HEK293 (cell line): ENCODE data around the gene C14orf132.

Source experiments
- CTCF ChIA-PET: fragments of 350-600 bp; formaldehyde crosslinking; extraction: SDS; loops from one replicate; lab custom pipeline; 2021; ENCODE audit warnings: antibody characterized with exemption; lab: Yijun Ruan, JAX
- POLR2A ChIA-PET: fragments of 300-600 bp; formaldehyde crosslinking; extraction: SDS; loops from one replicate; lab custom pipeline; 2020; ENCODE audit warnings: antibody characterized with exemption, inconsistent platforms; lab: Yijun Ruan, JAX
- H3K27ac ChIP-seq: fragments of 200-500 bp; sonication (Bioruptor generic); 2 replicates; pipeline ENCODE4 v1.5.1; 2014; ENCODE audit warnings: low read depth, low read length, control low read depth, inconsistent platforms; ENCODE audit errors: extremely low read depth
- H3K36me3 ChIP-seq, 2 experiments: fragments of 200-500 bp in 1 of 2; sonication (Bioruptor generic) in 1 of 2; 1 replicate in 1 of 2; 2 replicates in 1 of 2; pipeline ENCODE4 v1.5.1; 2014 to 2017; ENCODE audit warnings: inconsistent platforms in 2 of 2, low read length in 2 of 2; ENCODE audit not compliant: control insufficient read depth in 2 of 2, insufficient read depth in 1 of 2
- H3K4me1 ChIP-seq: fragments of 200-500 bp; sonication (Bioruptor generic); 2 replicates; pipeline ENCODE4 v1.5.1; 2014; ENCODE audit warnings: mild to moderate bottlenecking, low read length, inconsistent platforms; ENCODE audit not compliant: control insufficient read depth, insufficient read depth
- H3K4me3 ChIP-seq: 2 replicates; pipeline ENCODE4 v1.5.1; 2011; ENCODE audit warnings: low read depth, mild to moderate bottlenecking, control low read depth, low read length, moderate library complexity
- H3K9me3 ChIP-seq: fragments of 200-500 bp; sonication (Bioruptor generic); 2 replicates; pipeline ENCODE4 v1.5.1; 2014; ENCODE audit warnings: low read depth, low read length, inconsistent platforms; ENCODE audit not compliant: control insufficient read depth, insufficient read depth
- FEZF1 ChIP-seq: fragments of 450-650 bp; formaldehyde crosslinking; IDR thresholded peaks from 2 replicates; pipeline ENCODE4 v1.5.1; 2016; ENCODE audit warnings: missing biosample characterization, missing genetic modification characterization
- REST ChIP-seq: fragments of 450-650 bp; formaldehyde crosslinking; IDR thresholded peaks from 2 replicates; pipeline ENCODE4 v1.5.1; 2016; ENCODE audit warnings: missing biosample characterization, missing genetic modification characterization
- SP2 ChIP-seq: fragments of 450-650 bp; formaldehyde crosslinking; IDR thresholded peaks from 2 replicates; pipeline ENCODE4 v1.5.1; 2016; ENCODE audit warnings: missing biosample characterization, missing genetic modification characterization
- ZBTB7A ChIP-seq: fragments of 450-650 bp; formaldehyde crosslinking; IDR thresholded peaks from 2 replicates; pipeline ENCODE4 v1.5.1; 2016; ENCODE audit warnings: low read depth, missing biosample characterization, missing genetic modification characterization
- ZFP3 ChIP-seq: fragments of 450-650 bp; formaldehyde crosslinking; IDR thresholded peaks from 2 replicates; pipeline ENCODE4 v1.5.1; 2016; ENCODE audit warnings: low read depth, missing biosample characterization, missing genetic modification characterization
- ZIC2 ChIP-seq: fragments of 450-650 bp; formaldehyde crosslinking; IDR thresholded peaks from 2 replicates; pipeline ENCODE4 v1.5.1; 2016; ENCODE audit warnings: missing biosample characterization, missing genetic modification characterization
- ZNF121 ChIP-seq: fragments of 450-650 bp; formaldehyde crosslinking; IDR thresholded peaks from 2 replicates; pipeline ENCODE4 v1.5.1; 2016; ENCODE audit warnings: missing biosample characterization, missing genetic modification characterization
- ZNF138 ChIP-seq: fragments of 450-650 bp; formaldehyde crosslinking; IDR thresholded peaks from 2 replicates; pipeline ENCODE4 v1.5.1; 2016; ENCODE audit warnings: missing biosample characterization, missing genetic modification characterization, borderline replicate concordance
- ZNF175 ChIP-seq: fragments of 450-650 bp; formaldehyde crosslinking; IDR thresholded peaks from 2 replicates; pipeline ENCODE4 v1.5.1; 2016; ENCODE audit warnings: missing biosample characterization, missing genetic modification characterization
- ZNF596 ChIP-seq: fragments of 450-650 bp; IDR thresholded peaks from 2 replicates; pipeline ENCODE4 v1.5.0; 2018; ENCODE audit warnings: missing biosample characterization, mild to moderate bottlenecking, missing genetic modification characterization, moderate library complexity
- ZNF610 ChIP-seq: fragments of 450-650 bp; formaldehyde crosslinking; IDR thresholded peaks from 2 replicates; pipeline ENCODE4 v1.5.1; 2016; ENCODE audit warnings: missing biosample characterization, missing genetic modification characterization, borderline replicate concordance
- ZNF645 ChIP-seq: fragments of 450-650 bp; formaldehyde crosslinking; IDR thresholded peaks from 2 replicates; pipeline ENCODE4; 2016; ENCODE audit warnings: missing biosample characterization, missing genetic modification characterization
- ZNF664 ChIP-seq: fragments of 450-650 bp; formaldehyde crosslinking; IDR thresholded peaks from 2 replicates; pipeline ENCODE4 v1.5.1; 2016; ENCODE audit warnings: missing biosample characterization, missing genetic modification characterization
- ZNF670 ChIP-seq: fragments of 450-650 bp; formaldehyde crosslinking; IDR thresholded peaks from 2 replicates; pipeline ENCODE4 v1.5.1; 2016; ENCODE audit warnings: missing biosample characterization, missing genetic modification characterization, low read depth
- ZNF701 ChIP-seq: fragments of 450-650 bp; formaldehyde crosslinking; IDR thresholded peaks from 2 replicates; pipeline ENCODE4 v1.5.1; 2016; ENCODE audit warnings: missing biosample characterization, missing genetic modification characterization
- ZNF704 ChIP-seq: fragments of 450-650 bp; formaldehyde crosslinking; IDR thresholded peaks from 2 replicates; pipeline ENCODE4 v1.5.1; 2016; ENCODE audit warnings: missing biosample characterization, missing genetic modification characterization

The C14orf132 gene

GRCh38 chr14:96095581-96096476 is 56.7 kb downstream of the C14orf132 start:
- Histone ChIP-seq H3K9me3 (no peaks in the 10 kb centered on the region), H3K4me1 (peaks cover 3% of the 10 kb centered on the region), H3K27ac (no peak overlapping the region), H3K36me3 (no peaks in the 10 kb centered on the region), H3K4me3 (no peak overlapping the region)
- POLR2A ChIA-PET = interaction anchor here (1.6 kb wide), 1 partner anchor 56 kb away, joined by 3 read pairs; no protein-coding TSS in a partner anchor
- CTCF ChIA-PET = interaction anchor here (0.5 to 1.6 kb wide), 4 partner anchors 53 to 321 kb away, joined by 3 to 8 read pairs (median 3); no protein-coding TSS in a partner anchor
- no peak for TF ChIP-seq ZNF664 (tag by site-specific recombination)
- TF ChIP-seq ZIC2 (tag by site-specific recombination) = peak; percentile 68

- POLR2A ChIA-PET = no interaction called here
- TF ChIP-seq ZNF701 (tag by site-specific recombination) = no peak
- TF ChIP-seq ZBTB7A (tag by site-specific recombination) = no peak
- no peak overlapping the region for H3K27ac ChIP-seq
- CTCF ChIA-PET = interaction anchor here (0.5 to 4.9 kb wide), 12 partner anchors 14 to 753 kb away, joined by 3 to 100 read pairs (median 8); no protein-coding TSS in a partner anchor
- no peaks in the 10 kb centered on the region for H3K36me3 ChIP-seq
- H3K4me3 ChIP-seq = no peak overlapping the region
- no peaks in the 10 kb centered on the region for H3K9me3 ChIP-seq
- H3K4me1 ChIP-seq = no peaks in the 10 kb centered on the region
Observed at GRCh38 chr14:96096639-96097610, 57.8 kb downstream of the C14orf132 start.

GRCh38 chr14:96097752-96098151 is 58.6 kb downstream of the C14orf132 start:
- POLR2A ChIA-PET = no interaction called here
- H3K9me3 ChIP-seq = no peaks in the 10 kb centered on the region
- no peak overlapping the region for H3K4me3 ChIP-seq
- no peak overlapping the region for H3K27ac ChIP-seq
- TF ChIP-seq ZFP3 (tag by site-specific recombination) = no peak
- TF ChIP-seq, all 188 proteins: peak for 0
- H3K36me3 ChIP-seq = no peaks in the 10 kb centered on the region
- CTCF ChIA-PET = interaction anchor here (0.6 to 4.9 kb wide), 13 partner anchors 10 to 538 kb away, joined by 3 to 100 read pairs (median 9); no protein-coding TSS in a partner anchor
- no peaks in the 10 kb centered on the region for H3K4me1 ChIP-seq

GRCh38 chr14:96098309-96098998 is 59.3 kb downstream of the C14orf132 start:
- CTCF ChIA-PET = interaction anchor here (0.6 to 4.9 kb wide), 35 partner anchors 10 to 539 kb away, joined by 3 to 100 read pairs (median 4); partner anchors contain the start of gene BDKRB2
- H3K36me3 ChIP-seq = no peaks in the 10 kb centered on the region
- POLR2A ChIA-PET = no interaction called here
- no peak for TF ChIP-seq ZNF121 (tag by site-specific recombination)
- TF ChIP-seq ZNF175 (tag by site-specific recombination) = no peak
- no peak for TF ChIP-seq ZNF596 (tag by site-specific recombination)
- no peak for TF ChIP-seq ZNF138 (tag by site-specific recombination)
- no peak for TF ChIP-seq SP2 (tag by site-specific recombination)
- no peak for TF ChIP-seq FEZF1
- TF ChIP-seq ZNF645 (tag by site-specific recombination) = no peak
- no peak for TF ChIP-seq ZNF610 (tag by site-specific recombination)
- no peak for TF ChIP-seq ZNF670
- no peak for TF ChIP-seq REST (tag by site-specific recombination)
- TF ChIP-seq ZNF704 = no peak

More at GRCh38 chr14:96098309-96098998, 59.3 kb downstream of the C14orf132 start:
- H3K4me1 ChIP-seq = no peaks in the 10 kb centered on the region
- H3K9me3 ChIP-seq = no peaks in the 10 kb centered on the region
- H3K27ac ChIP-seq = no peak overlapping the region
- no peak overlapping the region for H3K4me3 ChIP-seq
